ENCODE results near the gene ANKS1A. TPM values are rescaled to one million over a fixed set of nuclear protein-coding genes. Genes with fewer than 3 reads are reported as not detected.

Gene ANKS1A
- polyA plus RNA-seq, 3 donors, result 1.7 to 8.0 (median 3.1) TPM

DNA sequence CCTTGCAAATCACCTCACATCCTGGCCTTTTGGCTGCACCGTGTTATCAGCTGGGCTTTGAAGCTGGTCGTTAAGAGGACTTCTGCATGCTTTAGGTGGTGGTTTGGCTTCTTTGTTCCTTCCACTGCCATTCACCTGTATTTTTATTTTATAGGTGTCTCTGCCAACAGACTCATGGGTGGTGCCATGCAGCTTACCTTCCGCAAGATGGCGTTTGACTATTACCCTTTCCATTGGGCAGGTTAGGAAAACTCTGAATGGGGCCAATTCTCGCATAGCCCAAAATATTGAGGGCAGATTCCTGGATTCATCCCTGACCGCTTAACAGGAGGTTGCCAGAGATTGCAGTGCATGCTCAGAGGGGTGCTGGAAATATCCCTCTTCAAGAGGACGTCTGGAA lies 33.6 kb upstream of the ANKS1A start:
- no peak overlapping the region for H2AFZ ChIP-seq (ENCODE audit: insufficient read depth, low read depth, low read length, poor library complexity, severe bottlenecking)
- H3K9ac ChIP-seq (ENCODE audit: insufficient read depth, low read length, poor library complexity, severe bottlenecking), result no peak overlapping the region
- no peaks in the 10 kb centered on the region for H3K9me3 ChIP-seq (replicated peaks in 1 of 2; ENCODE audit: control insufficient read depth in 1 of 2, insufficient read depth in 1 of 2, low read length in 2 of 2)
- no peaks in the 10 kb centered on the region for H4K20me1 ChIP-seq (ENCODE audit: insufficient read depth, low read length)
- H3K36me3 Mint-ChIP-seq, result peaks cover 81 to 83% of the 10 kb centered on the region in 2 donors
- TF ChIP-seq, protein P1, sequence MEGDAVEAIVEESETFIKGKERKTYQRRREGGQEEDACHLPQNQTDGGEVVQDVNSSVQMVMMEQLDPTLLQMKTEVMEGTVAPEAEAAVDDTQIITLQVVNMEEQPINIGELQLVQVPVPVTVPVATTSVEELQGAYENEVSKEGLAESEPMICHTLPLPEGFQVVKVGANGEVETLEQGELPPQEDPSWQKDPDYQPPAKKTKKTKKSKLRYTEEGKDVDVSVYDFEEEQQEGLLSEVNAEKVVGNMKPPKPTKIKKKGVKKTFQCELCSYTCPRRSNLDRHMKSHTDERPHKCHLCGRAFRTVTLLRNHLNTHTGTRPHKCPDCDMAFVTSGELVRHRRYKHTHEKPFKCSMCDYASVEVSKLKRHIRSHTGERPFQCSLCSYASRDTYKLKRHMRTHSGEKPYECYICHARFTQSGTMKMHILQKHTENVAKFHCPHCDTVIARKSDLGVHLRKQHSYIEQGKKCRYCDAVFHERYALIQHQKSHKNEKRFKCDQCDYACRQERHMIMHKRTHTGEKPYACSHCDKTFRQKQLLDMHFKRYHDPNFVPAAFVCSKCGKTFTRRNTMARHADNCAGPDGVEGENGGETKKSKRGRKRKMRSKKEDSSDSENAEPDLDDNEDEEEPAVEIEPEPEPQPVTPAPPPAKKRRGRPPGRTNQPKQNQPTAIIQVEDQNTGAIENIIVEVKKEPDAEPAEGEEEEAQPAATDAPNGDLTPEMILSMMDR (IDR thresholded peaks at IDR 0.05), result no peak
- no peak overlapping the region for H3K27ac ChIP-seq (ENCODE audit: low read depth in 1 of 2, low read length in 2 of 2)
- no peaks in the 10 kb centered on the region for H3K9me3 Mint-ChIP-seq
- no peak overlapping the region for H3K4me2 ChIP-seq (replicated peaks; ENCODE audit: extremely low read depth, low read length, poor library complexity, severe bottlenecking)
- no peak overlapping the region for H3K4me3 ChIP-seq (replicated peaks in 1 of 3; ENCODE audit: low read depth in 2 of 3, low read length in 3 of 3)
- H3K27ac Mint-ChIP-seq, result peak overlapping the region in 1 of 7 donors; percentile 65
- no peaks in the 10 kb centered on the region for H3K4me1 ChIP-seq (ENCODE audit: control insufficient read depth in 1 of 2, insufficient read depth in 2 of 2, low read length in 2 of 2)
- H3K27me3 Mint-ChIP-seq (ENCODE audit: low read depth in 3 of 3), result no peaks in the 10 kb centered on the region
- peaks cover 4% of the 10 kb centered on the region for H3K4me1 Mint-ChIP-seq
- DNase-seq, result no peak
- no peaks in the 10 kb centered on the region for H3K27me3 ChIP-seq (ENCODE audit: control insufficient read depth in 2 of 2, insufficient read depth in 2 of 2, low read length in 2 of 2)
- peaks cover 67 to 90% of the 10 kb centered on the region in 2 donors for H3K36me3 ChIP-seq (replicated peaks in 1 of 2; ENCODE audit: control insufficient read depth in 1 of 2, insufficient read depth in 2 of 2, low read length in 2 of 2)
- WGBS (ENCODE audit: insufficient coverage), result 93% methylated on average over 3 of the region's 7 CpGs
- no peak overlapping the region for H3K4me3 Mint-ChIP-seq
- intact Hi-C loops (cut with micrococcal nuclease), result no loop called here
- H3K79me2 ChIP-seq (ENCODE audit: insufficient read depth, low read length), result peaks cover 3% of the 10 kb centered on the region

DNA sequence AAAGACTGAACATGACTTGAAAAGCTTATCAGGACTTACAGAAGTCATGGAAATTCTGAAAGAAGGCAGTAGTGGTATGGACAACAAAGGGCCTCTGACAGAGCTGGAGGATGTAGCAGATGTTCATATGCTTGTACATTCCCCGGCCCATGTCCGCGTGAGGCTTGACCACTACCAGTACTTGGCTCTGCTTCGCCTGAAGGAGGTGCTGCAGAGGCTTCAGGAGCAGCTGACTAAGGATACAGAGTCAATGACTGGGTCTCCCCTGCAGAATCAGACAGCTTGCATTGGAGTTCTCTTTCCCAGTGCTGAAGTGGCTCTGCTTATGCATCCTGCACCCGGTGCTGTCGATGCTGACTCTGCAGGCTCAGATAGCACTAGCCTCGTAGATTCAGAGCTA lies 30.4 kb upstream of the ANKS1A start:
- no peaks in the 10 kb centered on the region for H3K79me2 ChIP-seq (ENCODE audit: insufficient read depth, low read length)
- no peak overlapping the region for H3K9ac ChIP-seq (ENCODE audit: insufficient read depth, low read length, poor library complexity, severe bottlenecking)
- H3K36me3 ChIP-seq (replicated peaks in 1 of 2; ENCODE audit: control insufficient read depth in 1 of 2, insufficient read depth in 2 of 2, low read length in 2 of 2), result peaks cover 59 to 84% of the 10 kb centered on the region in 2 donors
- H3K27ac ChIP-seq (ENCODE audit: low read depth in 1 of 2, low read length in 2 of 2), result no peak overlapping the region
- TF ChIP-seq, protein P1 (IDR thresholded peaks at IDR 0.05), result no peak
- WGBS (ENCODE audit: insufficient coverage), result 100% methylated on average over 7 of the region's 7 CpGs
- H3K9me3 ChIP-seq (replicated peaks in 1 of 2; ENCODE audit: control insufficient read depth in 1 of 2, insufficient read depth in 1 of 2, low read length in 2 of 2), result no peaks in the 10 kb centered on the region
- H3K4me1 Mint-ChIP-seq, result no peaks in the 10 kb centered on the region
- H3K4me2 ChIP-seq (replicated peaks; ENCODE audit: extremely low read depth, low read length, poor library complexity, severe bottlenecking), result no peak overlapping the region
- H2AFZ ChIP-seq (ENCODE audit: insufficient read depth, low read depth, low read length, poor library complexity, severe bottlenecking), result no peak overlapping the region
- H4K20me1 ChIP-seq (ENCODE audit: insufficient read depth, low read length), result no peaks in the 10 kb centered on the region
- H3K9me3 Mint-ChIP-seq, result no peaks in the 10 kb centered on the region
- DNase-seq, result no peak
- intact Hi-C loops (cut with micrococcal nuclease), result no loop called here
- peaks cover 72 to 75% of the 10 kb centered on the region in 2 donors for H3K36me3 Mint-ChIP-seq
- no peak overlapping the region for H3K4me3 ChIP-seq (replicated peaks in 1 of 3; ENCODE audit: low read depth in 2 of 3, low read length in 3 of 3)
- peak overlapping the region in 2 of 7 donors; percentile 2 to 51 for H3K27ac Mint-ChIP-seq
- no peak overlapping the region for H3K4me3 Mint-ChIP-seq
- H3K27me3 Mint-ChIP-seq (ENCODE audit: low read depth in 3 of 3), result no peaks in the 10 kb centered on the region
- no peaks in the 10 kb centered on the region for H3K27me3 ChIP-seq (ENCODE audit: control insufficient read depth in 2 of 2, insufficient read depth in 2 of 2, low read length in 2 of 2)
- H3K4me1 ChIP-seq (ENCODE audit: control insufficient read depth in 1 of 2, insufficient read depth in 2 of 2, low read length in 2 of 2), result no peaks in the 10 kb centered on the region

Data from CD14-positive monocyte (primary cell).